Neutrophil (primary cell): ENCODE measurements around the gene SIK1.
"Not testable (repeated sequence)": the region's sequence is repeated elsewhere in the genome, so short reads cannot be mapped to it uniquely, and the experiment has no call there.

ENCODE experiments used
- H3K27ac ChIP-seq: fragments of 200-600 bp; sonication (generic); 2 replicates; pipeline ENCODE4 v1.5.1; 2016; ENCODE audit warnings: mild to moderate bottlenecking, moderate library complexity
- H3K27me3 ChIP-seq: fragments of 200-600 bp; sonication (generic); 2 replicates; pipeline ENCODE4 v1.6.0; 2016; ENCODE audit warnings: mild to moderate bottlenecking
- H3K36me3 ChIP-seq: fragments of 200-600 bp; sonication (generic); 2 replicates; pipeline ENCODE4 v1.5.1; 2017
- H3K4me1 ChIP-seq, 2 experiments: fragments of 200-600 bp in 1 of 2; sonication (generic) in 1 of 2; 1 replicate in 1 of 2; 2 replicates in 1 of 2; pipeline versions ENCODE4 v1.5.1 to v1.6.1; 2013 to 2016; ENCODE audit warnings: low read depth in 1 of 2, low read length in 1 of 2, mild to moderate bottlenecking in 1 of 2, moderate library complexity in 1 of 2; ENCODE audit not compliant: control insufficient read depth in 1 of 2, insufficient read depth in 1 of 2
- H3K4me3 ChIP-seq, 2 experiments: fragments of 200-600 bp in 1 of 2; sonication (generic) in 1 of 2; 1 replicate in 1 of 2; 2 replicates in 1 of 2; pipeline ENCODE4 v1.5.1; 2013 to 2016; ENCODE audit warnings: low read depth in 1 of 2, low read length in 1 of 2, mild to moderate bottlenecking in 1 of 2, moderate library complexity in 1 of 2
- H3K9me3 ChIP-seq: fragments of 200-600 bp; sonication (generic); 2 replicates; pipeline ENCODE4 v1.5.1; 2016
- TF ChIP-seq, protein P1 (sequence below): fragments of 200-600 bp; sonication (generic); IDR thresholded peaks from 2 replicates; pipeline ENCODE4 v1.5.1; 2016; ENCODE audit warnings: antibody characterized with exemption

SIK1 gene

DNA sequence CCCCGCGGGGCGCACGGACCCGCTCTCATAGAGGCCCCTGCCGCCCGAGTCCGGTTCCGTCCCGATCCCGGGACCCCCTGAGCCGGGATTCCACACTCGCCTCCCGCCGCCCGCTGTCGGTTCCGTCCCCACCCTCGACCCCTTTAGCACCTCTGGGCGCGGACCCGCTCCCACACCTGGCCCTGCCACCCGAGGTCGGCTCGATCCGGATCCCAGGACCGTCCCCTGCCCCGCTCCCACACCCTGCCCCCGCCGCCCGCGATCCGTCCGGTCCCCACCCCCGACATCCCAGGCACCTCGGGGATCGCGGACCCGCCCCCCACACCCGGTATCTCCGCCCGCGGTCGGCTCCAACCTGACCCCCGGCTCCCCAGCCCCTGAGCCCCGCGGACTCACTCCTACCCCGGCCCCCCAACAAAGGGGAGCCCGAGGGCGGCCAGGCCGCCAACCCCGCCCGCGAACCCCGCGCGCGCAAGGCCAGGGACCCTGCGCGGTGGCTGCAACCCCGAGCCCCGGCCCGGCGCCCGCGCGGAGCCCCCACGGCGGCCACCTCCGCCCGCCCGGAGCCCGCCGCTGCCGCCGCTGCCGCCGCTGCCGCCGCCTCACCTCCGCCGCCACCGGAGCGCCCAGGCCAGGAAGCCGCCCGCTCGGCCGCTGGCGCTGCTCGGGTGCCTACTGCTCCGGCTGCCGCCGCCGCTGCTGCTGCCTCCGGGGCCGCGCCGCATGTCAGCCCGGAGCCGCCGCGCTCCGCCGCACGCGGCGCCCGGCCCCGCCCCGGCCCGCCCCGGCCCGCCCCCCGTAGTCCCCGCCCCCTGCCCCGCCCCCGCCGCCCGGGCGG lies at the start of gene SIK1:
TSS of gene SIK1 (minus strand) at position 728 of the 838 bp plus-strand sequence. CDS start 953 bp downstream, outside the sequence.
- not testable (repeated sequence) for H3K27me3 ChIP-seq, H3K4me1 ChIP-seq, H3K9me3 ChIP-seq, H3K27ac ChIP-seq, H3K36me3 ChIP-seq, H3K4me3 ChIP-seq

DNA sequence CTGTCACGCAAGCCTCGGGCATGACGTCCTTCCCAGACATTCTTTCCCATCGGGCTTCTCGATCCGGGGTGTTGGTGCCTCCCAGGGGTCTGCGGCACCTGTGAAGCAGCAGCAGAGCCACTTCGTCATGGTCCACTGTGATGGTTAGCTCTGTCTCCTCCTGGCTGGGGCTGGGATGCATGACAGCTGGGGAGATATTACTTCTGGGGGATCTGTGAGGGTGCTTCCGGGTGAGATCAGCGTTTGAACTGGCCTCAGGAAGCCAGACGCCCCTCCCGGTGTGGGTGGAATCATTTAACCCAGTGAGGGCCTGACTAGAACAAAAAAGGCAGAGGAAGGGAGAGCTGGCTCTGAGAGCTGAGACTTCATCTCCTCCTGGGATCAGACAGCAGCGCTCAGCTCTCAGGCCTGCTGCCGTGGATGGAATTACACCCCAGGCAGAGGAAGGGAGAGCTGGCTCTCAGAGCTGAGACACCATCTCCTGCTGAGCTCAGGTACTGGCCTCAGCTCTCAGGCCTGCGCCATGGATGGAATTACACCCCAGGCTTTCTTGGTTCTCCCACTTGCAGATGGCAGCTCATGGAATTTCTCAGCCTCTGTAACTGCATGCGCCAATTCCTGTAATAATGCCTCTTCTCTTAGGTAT lies 44.8 kb upstream of the SIK1 start:
- not testable (repeated sequence) for H3K9me3 ChIP-seq, H3K36me3 ChIP-seq

DNA sequence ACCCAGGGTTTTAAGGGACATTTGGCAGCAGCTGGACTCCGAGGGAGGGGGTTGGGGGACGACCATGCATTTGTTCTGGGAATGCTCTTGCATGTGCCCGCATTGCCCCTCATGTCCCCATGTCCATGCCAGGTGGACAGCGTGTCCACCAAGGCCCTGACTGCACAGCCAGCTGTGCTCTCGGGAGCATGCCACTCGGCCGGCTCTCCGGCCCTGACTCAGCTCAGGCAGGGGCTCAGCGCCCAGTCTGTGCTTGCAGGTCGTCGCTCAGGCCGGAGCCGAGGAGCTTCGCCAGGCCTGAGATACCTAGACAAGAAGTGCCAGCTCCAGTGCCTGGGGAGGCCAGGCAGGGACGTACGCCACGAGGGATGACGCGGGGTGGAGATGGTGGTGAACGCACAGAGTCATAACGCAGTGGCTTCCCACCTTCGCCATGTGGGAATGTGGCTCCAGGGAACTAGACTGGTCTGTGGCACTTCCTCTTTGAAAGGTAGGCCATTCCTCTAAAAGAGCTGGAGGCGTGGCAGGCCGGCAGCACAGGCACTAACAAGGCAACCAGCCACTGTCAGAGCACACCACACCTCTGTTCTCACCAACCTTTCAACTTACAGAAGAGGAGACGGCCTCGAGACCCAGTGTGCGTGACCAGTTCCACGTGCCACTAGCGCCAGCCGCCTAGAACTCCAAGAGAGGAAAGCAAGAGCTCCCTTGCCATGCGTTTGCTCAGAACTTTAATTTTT lies 43.0 kb upstream of the SIK1 start:
- not testable (repeated sequence) for H3K27ac ChIP-seq, H3K4me3 ChIP-seq, H3K36me3 ChIP-seq, H3K27me3 ChIP-seq, H3K4me1 ChIP-seq, H3K9me3 ChIP-seq

More for the DNA sequence above, 44.8 kb upstream of the SIK1 start:
- H3K4me1 ChIP-seq, H3K27ac ChIP-seq, H3K4me3 ChIP-seq, H3K27me3 ChIP-seq: not testable (repeated sequence)

DNA sequence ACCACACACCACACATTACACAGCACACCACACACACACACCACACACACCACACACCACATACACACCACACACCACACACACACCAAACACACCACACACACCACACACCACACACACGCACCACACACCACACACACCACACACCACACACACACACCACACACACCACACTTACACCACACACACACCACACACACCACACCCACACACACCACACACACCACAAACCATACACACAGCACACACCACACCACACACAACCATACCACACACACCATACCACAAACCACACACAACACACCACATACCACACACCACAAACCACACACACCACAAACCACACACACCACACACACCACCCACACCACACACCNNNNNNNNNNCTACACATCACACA lies 40.9 kb upstream of the SIK1 start:
- TF ChIP-seq, protein P1, sequence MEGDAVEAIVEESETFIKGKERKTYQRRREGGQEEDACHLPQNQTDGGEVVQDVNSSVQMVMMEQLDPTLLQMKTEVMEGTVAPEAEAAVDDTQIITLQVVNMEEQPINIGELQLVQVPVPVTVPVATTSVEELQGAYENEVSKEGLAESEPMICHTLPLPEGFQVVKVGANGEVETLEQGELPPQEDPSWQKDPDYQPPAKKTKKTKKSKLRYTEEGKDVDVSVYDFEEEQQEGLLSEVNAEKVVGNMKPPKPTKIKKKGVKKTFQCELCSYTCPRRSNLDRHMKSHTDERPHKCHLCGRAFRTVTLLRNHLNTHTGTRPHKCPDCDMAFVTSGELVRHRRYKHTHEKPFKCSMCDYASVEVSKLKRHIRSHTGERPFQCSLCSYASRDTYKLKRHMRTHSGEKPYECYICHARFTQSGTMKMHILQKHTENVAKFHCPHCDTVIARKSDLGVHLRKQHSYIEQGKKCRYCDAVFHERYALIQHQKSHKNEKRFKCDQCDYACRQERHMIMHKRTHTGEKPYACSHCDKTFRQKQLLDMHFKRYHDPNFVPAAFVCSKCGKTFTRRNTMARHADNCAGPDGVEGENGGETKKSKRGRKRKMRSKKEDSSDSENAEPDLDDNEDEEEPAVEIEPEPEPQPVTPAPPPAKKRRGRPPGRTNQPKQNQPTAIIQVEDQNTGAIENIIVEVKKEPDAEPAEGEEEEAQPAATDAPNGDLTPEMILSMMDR: no peak
- Histone ChIP-seq H3K36me3 (no peaks in the 10 kb centered on the region), H3K27ac (no peak overlapping the region), H3K9me3 (no peaks in the 10 kb centered on the region), H3K4me3 (no peak overlapping the region), H3K4me1 (no peaks in the 10 kb centered on the region), H3K27me3 (no peaks in the 10 kb centered on the region)

DNA sequence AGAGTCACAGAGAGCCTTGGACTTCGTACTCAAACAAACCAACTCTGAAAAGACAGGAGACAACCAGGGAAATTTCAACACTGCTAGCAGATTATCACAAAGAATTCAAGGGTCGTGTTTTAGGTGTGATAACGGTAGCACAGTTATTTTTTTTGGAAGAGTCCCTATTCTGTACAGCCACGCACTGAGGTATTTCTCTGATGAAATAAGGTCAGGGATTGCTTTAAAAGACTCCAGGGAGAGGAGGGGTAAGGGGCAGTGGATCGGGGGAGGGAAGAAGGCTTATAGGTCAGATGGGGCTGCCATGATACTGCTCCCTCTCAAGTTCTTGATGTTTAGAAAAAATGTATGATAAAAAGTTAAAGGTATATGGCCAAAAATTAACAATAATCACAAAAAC lies 38.2 kb upstream of the SIK1 start:
- not testable (repeated sequence) for H3K9me3 ChIP-seq, H3K27ac ChIP-seq, H3K4me1 ChIP-seq, H3K36me3 ChIP-seq, H3K27me3 ChIP-seq, H3K4me3 ChIP-seq

DNA sequence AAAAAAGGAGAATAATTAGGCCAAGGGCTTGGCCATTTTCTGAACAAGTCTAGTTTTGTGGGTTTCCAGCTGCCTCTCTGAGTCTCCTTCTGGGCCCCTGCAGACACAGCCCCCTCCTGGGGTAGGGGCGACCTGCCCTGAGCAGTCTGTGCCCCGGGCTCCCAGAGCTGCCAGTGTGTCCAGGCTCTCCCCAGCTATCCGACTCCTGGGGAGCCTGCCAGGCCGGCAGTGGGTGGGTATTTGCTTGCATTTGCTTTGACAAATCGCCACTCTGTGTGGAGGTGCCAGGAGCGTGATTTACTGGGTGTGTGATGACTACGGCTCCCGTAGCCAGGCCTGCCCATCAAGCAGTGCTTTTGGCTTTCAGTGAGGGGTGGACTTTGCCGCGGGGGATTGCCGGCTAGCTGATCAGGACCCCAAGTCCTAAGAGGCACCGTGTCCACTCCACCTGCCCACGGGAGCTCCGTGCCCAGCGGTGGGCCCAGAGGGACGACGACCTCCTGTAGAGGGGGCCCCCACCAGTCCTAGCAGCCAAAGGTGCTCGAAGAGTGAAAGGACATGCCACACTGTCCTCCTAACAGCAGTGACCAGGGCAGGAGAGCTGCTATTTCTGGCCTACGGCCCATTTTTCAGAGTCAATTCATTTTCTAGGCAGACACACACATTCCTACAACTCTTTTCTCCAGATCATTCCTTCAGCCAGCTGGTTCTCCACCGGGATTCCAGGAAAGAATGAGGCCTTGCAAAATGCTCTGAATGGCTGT lies 36.7 kb upstream of the SIK1 start:
- not testable (repeated sequence) for H3K9me3 ChIP-seq, H3K36me3 ChIP-seq, H3K27ac ChIP-seq, H3K4me1 ChIP-seq, H3K4me3 ChIP-seq, H3K27me3 ChIP-seq

DNA sequence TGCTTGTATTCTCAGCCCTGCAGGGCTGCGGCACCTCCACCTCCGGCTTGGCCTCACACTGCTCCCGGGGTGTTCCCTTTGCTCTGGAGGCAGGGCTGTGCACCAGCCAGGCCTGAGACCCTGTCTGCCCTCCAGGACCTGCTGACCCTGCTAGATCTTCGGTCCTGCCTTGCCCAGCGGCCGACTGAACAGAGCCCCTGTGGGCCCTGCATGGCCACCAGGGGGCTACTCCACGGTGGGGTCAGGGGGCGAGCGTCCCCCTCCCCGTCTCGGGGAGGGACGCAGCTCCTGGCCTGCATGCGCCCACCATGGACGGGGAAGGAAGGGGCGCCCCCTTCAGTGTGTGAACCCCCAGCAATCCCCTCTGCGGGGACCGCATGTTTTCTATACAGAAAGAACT lies 36.0 kb upstream of the SIK1 start:
- H3K27me3 ChIP-seq, H3K4me1 ChIP-seq, H3K9me3 ChIP-seq, H3K4me3 ChIP-seq, H3K27ac ChIP-seq, H3K36me3 ChIP-seq: not testable (repeated sequence)

DNA sequence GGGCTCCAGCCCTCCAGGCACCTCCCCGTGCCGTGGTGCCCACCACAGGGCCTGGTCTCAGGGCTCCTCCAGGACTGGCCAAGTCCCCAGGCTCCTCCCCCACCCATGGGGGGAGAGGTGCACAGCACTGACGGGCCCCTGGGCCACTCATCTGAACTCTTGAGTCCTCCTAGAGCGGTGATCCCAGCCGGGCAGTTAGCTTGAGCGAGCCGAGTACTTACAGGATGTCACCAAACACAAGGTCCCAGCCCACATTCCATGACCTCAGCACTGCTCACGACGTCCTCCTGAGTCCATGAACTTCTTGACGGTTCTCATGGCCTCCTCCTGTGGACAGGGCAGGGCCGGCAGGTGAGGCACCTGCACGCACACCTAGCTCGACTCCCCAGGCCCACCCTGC lies 33.5 kb upstream of the SIK1 start:
- H3K4me1 ChIP-seq, H3K27ac ChIP-seq, H3K9me3 ChIP-seq, H3K4me3 ChIP-seq, H3K27me3 ChIP-seq, H3K36me3 ChIP-seq: not testable (repeated sequence)

DNA sequence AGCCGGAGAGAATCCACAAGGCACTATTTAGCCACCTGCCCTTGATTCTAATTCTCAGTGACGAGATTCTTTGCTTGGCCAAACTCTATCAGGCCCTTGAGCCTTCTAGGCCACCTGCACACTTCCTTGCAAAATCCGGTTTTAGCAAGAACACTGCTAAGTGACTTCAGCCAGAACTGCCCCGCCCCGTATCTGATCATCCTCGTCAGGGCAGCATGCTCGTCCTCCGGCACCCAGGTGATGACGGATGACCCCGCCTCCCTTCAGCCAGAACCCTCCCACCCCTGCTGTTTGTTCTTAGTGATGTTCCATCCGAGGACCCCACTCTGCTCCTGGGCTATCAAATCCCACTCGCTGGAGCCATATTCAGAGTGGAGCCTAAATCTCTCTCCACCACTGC lies 32.1 kb upstream of the SIK1 start:
- H3K4me3 ChIP-seq, H3K27me3 ChIP-seq, H3K4me1 ChIP-seq, H3K36me3 ChIP-seq, H3K27ac ChIP-seq, H3K9me3 ChIP-seq: not testable (repeated sequence)

DNA sequence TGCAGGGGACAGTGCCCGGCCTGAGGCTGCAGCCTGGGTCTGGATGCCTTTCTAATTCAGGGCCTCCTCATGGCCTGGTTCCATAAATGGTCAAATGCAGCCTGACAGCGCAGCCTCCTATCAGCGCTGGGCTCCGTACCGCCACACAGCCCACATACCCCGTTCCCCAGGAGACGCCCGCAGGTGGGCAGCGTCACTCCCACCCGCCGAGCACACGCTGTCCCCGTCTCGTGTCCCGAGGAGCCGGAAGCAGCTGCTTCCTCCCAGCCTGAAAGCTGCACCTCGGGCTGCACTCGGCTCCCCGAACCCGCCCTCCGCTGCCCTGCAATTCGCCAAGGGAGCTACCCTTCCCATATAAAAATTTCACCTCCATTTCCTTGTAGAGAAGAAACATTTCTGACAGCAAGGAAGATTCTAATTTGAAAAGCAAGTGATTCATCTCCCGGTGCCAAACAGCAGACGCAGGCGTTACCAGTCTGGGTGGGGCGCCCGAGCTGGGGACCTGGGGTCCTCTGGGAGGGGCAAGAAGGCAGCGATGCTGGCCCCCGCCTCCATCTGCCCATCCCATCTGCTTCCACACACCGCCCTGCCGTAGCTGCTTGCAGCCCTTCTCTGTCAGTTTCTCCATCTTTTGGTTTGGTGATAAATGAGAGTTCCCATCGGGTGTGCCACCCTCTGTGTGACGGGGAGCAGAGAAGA lies 29.8 kb upstream of the SIK1 start:
- H3K27ac ChIP-seq: not testable (repeated sequence)

DNA sequence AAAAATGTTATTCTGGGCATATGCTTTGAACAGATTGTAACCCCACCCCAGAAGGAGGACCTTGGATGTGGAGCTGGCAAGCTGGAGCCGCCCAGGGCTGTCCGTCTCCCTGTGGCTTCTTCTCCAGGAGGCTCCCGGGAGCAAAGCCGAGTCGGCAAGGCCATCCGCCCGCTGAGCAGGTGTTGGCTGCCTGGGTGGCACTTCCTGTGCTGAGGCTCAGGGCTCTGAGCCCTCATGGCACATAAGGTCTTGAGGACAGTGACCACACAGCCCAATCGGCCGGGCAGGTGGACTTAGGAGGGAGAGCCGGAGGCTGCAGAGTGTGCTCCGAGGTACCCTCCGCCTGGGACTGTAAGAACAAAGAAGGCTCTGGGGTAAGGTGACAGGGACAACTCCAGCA lies 28.8 kb upstream of the SIK1 start:
- not testable (repeated sequence) for H3K4me1 ChIP-seq, H3K9me3 ChIP-seq, H3K27me3 ChIP-seq, H3K36me3 ChIP-seq, H3K27ac ChIP-seq, H3K4me3 ChIP-seq

More for the DNA sequence above, 29.8 kb upstream of the SIK1 start:
- H3K9me3 ChIP-seq, H3K27me3 ChIP-seq, H3K4me1 ChIP-seq, H3K4me3 ChIP-seq, H3K36me3 ChIP-seq: not testable (repeated sequence)

DNA sequence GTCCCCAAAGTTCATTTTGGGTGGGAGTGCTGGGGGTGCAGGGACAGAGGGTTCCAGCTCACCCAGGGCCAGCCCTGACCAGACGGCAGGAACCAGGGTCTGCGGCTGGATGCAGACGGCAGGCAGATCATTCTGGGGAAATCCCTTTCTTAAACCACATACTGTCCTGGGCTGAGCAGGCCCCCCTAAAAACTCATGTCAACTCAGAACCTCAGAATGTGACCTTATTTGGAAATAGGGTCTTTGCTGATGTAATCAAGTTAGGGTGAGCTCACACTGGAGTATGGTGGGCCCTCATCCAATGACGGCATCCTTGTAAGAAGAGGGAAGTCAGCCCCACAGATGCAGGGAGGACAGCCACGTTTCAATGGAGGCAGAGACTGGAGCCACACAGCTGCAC lies 27.2 kb upstream of the SIK1 start:
- H3K27ac ChIP-seq, H3K27me3 ChIP-seq, H3K9me3 ChIP-seq, H3K4me1 ChIP-seq, H3K4me3 ChIP-seq, H3K36me3 ChIP-seq: not testable (repeated sequence)
